COLO668 (cell line): Measurements from ENCODE around the gene ITPR2.
"Not testable (repeated sequence)": the region's sequence is repeated elsewhere in the genome, so short reads cannot be mapped to it uniquely, and the experiment has no call there.

Experiments used
- DNase-seq: peaks from one replicate; lab custom pipeline; 2025; ENCODE audit not compliant: unreplicated experiment; lab: John Stamatoyannopoulos, UW

Gene ITPR2

DNA sequence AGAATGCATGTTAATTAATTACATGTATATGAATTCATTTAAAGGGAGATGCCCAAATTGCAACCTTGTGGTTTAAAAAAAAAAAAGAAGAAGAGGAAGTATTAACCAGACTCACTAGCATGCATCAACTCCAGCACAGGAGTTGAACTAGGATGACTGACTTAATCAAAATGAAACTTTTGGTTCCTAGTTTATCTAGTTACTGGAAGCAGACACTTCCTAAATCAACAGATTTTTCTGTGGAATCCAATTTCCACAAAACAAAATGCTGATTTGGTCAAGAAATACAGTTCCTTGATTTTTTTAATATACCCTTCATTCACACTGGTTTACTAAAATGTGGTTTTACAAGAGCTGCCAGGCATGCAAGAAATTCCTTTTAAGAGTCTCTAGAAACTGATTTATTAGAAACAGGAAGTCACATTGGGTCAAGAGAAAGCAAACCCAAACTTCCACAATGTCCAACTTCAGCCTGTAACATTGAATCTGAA is 41.6 kb downstream of the ITPR2 start:
- DNase-seq = no peak

DNA sequence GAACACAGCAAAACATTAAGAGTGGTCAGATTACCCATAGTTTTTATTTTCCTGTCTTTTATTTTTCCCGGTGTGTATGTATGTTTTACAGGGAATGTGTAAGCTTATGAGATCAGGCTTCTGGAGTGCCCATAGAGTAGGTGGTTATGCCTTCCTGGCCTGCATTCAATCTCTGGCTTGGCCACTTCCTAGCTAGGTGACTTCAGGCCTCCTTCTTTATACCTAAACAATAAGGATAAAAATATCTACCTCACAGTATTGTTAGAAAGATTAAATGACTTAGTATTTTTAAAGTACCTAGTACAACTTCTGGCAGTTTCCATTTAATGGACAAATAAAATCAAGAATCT is 42.4 kb downstream of the ITPR2 start:
- DNase-seq = no peak

DNA sequence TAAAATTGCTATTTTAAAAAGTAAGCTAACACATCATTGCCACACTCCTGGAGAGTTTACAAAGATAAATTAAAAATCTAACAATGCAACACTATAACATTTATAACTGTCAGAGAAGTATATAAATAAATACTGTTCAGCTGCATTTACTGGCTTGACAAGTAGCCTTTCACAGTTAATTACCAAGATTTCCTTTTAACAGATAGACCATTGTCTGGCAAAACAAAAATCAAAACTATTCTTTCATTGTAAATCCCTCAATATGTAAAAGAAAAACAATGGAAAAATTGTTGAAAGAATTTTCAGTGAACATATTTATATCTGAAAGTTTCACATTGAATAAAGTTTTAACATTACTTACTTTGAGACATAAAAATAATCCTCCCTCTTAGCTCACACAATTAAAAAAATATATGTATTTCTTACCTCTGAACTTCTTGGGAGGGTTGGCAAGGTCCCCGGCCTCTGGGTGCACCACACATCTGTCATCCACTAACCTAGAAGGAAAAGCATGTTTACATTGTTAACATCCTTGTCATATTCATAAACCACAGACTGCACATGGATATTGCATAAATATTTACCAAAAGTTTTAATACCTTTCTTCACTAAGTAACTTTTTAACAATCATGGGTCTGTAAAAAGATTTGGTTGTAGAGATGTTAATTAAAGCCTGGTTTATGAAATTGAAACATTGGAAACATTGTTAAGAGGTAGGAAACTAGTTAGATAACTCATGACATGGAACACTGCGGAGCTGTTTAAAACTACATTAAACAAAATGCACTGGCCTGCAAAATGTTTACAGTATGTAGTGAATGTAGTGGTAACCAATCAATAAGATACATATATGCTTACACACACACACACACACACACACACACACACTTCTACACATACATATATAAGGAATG is 43.0 kb downstream of the ITPR2 start:
- DNase-seq = no peak

DNA sequence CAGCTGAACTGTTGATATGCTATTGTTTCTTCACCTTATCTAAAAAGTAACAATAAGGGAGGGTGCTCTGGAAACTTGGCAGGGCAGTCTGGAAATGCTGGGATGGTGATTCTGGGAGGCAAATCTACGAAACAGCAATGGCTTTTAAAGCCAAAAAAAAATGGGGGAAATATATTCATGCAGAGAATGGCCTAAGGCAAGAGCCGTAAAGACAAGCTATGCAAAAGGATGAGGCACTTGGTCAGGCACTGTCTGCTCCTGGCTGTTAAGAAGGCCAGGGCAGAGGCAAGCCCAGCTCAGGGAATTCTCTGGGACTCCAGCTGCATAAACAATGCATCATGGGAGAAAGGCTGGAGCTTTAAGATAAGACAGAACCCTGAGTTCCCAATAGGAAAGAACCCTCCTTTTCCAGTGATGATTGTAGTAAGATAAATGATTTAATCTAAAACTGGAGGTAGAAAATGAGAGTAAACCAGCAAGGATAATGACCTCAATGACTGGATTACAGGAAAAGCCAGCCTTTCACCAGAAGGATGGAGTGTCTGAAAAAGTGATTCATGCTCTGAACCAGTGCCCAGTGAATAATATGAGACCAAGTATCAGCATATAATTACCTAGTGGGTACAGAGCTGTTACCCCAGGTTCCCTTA is 46.0 kb downstream of the ITPR2 start:
- DNase-seq = no peak

DNA sequence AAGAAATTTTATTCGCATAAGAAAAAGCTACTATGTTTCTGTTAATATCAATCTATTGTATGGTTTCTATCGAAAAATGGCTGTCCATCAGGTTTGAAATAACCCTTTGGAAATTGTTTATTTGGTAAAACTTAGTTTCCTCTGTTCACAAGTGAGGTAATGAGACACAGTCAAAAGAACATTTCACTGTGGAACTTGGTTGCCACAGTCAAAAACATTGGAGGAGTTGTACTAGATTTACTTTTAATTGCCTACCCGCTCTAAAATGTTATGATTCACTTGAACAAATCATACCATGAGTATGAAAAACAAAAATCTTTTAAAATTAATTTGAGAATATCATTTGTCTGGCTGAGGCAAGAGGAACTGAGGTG is 46.5 kb downstream of the ITPR2 start:
- DNase-seq = no peak

DNA sequence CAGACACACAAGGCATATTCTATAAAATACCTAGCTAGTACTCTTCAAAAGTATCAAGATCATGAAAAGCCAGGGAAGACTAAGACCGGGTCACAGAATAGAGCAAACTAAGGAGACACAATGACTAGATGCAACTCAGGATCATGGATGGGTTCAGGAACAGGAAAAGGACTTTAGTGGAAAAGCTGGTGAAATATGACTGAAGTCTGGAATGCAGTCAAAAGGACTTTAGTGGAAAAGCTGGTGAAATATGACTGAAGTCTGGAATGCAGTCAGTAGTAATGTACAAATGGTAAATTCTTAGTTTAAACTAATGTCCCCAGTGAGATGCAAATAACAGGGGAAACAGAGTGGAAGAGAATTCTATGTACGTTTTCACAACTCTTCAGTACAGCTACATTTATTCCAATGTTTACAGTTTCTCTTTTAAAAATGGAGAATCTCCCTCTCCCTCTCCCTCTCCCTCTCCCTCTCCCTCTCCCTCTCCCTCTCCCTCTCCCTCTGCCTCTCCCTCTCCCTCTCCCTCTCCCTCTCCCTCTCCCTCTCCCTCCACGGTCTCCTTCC is 49.1 kb downstream of the ITPR2 start:
- DNase-seq = not testable (repeated sequence)

DNA sequence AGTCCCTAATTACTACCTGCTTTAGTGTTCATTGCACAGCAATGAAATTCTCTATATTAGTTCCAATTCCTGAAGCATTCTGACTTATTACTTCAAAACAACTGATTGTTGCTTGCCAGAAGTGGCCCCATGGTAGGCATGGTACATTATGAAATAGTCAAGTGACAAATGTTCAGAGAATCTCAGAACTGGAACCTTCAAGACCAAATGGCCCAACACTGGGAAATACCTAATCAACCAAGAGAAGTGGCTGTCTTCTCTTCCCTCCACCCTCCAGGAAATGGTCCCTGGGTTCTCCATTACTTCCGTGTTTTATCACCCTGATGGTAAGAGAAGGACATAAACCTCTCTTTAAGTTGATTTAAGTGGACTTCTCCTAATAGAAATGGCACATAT is 49.9 kb downstream of the ITPR2 start:
- no peak for DNase-seq

DNA sequence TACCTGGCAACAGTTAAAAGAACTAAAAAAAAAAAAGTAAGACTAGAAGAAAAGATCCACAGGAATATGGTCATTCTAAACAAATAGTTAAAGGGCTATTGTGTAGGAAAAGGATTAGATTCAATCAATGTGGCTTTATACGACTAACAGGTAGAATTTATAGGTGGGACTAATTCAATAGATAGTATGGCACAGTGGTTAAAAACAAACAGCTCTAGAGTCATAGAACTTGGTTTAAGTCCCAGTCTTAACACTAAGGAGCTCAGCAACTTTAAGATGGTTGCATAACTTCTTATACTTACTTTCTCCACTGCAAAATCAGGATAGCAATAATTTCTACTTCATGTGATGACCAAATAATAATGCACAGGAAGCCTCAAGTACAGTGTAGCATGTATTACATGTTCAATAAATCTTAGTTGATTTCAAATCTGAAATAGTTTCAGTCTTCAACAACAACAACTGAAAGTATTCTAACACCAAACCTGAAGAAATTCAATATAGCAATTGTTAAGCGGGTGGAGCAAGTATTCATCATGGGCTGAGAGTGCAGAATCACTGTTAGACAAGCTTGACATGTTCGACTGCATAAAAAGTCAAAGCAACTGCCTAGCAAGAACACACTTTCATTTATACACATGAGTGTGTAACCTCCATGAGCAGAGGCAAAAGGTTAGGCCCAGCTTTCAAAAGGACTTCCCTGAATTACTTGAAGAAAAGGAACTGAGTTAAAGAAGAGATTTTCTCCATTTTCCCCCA is 50.4 kb downstream of the ITPR2 start:
- DNase-seq = no peak

DNA sequence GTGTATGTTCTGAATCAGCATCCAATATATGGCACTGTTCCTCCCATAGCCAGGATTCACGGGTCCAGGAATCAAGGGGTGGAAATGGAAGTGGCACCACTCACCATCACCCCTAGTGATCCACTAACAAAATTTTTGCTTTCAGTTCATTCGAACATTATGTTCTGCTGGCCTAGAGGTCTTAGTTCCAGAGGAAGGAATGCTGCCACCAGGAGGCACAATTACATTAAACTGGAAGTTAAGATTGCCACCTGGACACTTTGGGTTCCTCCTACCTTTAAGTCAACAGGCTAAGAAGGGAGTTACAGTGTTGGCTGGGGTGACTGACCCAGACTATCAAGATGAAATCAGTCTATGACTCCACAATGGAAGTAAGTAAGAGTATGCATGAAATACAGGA is 52.3 kb downstream of the ITPR2 start:
- not testable (repeated sequence) for DNase-seq

DNA sequence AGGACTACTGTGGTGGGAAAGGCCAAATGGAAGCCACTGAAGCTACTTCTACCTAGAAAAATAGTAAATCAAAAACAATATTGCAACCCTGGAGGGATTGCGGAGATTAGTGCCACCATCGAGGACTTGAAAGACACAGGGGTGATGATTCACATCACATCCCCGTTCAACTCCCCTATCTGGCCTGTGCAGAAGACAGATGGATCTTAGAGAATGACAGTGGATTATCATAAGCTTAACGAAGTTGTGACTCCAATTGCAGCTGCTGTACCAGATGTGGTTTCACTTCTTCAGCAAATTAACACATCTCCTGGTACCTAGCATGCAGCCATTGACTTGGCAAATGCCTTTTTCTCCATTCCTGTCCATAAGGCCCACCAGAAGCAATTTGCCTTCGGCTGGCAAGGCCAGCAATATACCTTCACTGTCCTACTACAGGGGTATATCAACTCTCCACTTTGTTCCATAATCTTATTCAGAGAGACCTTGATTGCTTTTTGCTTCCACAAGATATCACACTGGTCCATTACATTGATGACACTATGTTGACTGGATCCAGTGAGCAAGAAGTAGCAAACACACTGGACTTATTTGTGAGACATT is 54.7 kb downstream of the ITPR2 start:
- not testable (repeated sequence) for DNase-seq

DNA sequence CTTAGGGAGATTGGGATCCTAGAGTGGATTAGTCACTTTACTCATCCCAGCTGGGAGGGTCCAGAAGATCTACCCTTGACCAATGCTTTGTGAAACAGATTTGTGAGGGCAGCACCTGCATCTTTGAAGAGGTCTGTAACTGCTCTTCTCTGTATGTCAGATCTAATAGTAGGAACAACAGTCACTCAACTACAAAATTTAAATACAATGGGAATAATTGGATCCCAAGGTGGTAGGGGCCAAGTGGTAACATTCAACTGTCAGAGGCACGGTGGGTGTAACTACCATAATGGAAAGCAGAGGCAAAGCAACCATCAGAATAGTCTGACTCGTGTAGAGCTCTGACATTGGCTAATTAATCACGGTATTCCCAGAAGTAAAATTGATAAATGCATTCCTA is 55.8 kb downstream of the ITPR2 start:
- DNase-seq = no peak

DNA sequence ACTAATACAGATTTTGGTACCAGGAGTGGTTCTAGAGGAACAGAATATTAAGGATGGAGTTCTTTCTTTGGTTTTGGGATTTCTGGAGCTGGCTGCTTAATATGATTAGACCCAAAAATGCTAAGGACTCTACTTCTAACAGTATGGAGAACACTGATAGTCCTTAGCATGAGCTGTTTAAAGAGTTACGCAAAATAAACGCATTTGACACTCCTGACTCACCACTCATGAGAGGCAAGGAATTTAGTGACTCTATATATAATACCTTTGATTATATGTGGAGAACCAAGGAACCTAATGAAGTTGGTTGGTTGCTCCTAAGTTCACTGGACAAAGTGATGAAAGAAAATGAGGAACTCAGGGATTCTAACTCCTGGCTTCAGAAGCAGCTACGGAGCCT is 57.0 kb downstream of the ITPR2 start:
- DNase-seq = not testable (repeated sequence)

DNA sequence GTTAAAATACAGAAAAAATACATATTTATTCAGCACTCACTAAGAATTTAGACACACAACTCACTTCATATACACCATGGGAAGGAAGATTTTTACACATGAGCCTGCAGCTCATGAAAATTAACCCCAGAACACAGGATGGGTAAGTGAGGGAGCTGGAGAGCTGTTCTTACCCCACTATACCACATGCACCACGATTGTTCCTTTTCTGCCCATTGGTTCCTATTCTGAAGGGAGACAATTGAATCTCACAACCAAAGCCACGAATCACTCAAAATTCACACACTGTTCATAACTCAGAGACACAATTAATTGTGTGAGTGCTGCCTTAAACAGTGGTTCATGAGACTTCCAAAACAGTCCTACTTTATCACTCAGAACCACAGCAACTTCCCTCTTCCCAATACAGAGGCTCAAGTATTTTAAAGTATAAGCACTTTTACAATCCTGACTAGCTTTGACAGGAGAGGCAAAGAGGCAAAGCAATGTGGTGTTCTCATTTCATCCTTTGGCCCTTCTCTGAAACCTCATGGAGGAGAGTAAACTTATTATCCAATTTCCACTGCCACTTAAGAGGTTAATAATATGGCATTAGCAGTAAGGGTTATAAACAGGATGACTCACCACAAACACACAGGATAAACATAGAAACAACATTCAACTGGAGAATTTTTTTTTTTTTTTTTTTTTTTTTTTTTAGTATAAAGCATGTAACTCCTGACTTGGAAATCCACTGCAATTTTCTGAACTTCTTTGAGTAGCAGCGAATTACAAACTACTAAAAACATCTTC is 59.5 kb downstream of the ITPR2 start:
- DNase-seq = no peak

DNA sequence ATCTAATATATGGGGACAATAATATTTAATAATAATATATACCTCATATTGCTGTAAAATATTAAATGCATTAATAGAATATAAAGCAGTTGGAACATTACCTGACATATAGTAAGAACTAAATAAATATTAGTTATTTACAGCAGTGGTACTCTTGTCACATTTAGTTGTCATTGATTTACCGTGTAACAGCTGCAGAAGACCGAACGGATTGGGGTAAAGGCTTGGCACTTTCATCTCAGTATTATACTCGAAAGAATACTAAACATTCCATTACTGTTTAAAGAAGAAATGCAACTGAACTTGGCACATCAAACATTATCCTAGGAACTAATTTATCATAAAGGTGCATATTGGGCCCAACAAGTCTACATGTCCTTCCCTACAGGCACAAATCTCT is 61.1 kb downstream of the ITPR2 start:
- no peak for DNase-seq

DNA sequence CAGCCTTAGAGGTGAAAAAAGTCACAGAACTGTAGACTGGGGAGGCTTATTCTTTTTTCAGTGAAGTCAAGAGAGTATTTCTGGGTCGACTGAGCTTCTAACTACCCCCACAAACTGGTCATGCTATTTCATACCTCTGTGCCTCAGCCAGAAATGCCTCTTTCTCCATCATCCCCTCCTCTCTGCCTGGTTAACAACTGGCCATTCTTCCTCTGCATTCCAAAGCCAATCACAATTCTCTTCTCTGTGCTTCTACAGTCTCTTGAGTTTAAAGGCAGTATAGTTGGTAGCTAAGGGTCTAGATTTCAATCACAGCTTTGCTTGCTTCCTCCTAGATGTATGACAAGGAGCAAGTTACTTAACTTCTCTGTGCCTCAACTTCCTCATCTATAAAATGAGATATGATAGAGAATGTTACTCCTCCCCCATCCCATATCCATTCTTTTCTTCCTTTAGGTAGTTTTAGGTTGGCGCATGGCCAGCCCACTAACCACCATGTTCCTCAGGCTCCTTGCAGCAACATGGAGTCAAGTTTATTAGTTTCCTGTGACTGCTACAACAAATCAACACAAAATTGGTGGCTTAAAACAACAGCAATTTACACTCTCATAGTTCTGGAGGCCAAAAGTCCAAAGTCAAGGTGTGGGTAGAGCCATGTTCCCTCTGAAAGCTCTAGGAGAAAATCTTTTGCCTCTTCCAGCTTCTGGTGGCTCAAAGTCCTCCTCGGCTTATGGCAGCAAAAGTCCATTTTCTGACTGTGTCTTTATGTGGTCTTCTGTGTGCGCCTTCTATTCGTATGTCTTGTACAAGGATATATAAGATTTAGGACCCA is 62.5 kb downstream of the ITPR2 start:
- DNase-seq = no peak

DNA sequence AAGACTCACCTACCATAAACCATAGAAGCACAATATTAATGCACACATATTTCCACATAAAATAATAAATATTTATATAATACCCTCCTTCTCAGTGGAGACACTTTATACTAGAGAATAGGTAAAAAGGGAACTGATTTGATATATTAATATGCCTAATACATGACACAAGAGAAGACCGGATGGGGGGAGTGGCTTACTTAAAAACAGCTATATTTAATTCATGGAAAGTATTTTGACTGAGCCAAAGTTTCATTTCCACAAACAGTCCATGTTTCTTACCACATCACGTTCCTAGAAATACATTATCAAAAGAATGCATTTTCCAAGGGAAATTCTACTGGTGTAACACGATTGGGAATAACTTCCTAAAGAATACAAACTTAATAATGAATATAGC is 63.4 kb downstream of the ITPR2 start:
- no peak for DNase-seq

DNA sequence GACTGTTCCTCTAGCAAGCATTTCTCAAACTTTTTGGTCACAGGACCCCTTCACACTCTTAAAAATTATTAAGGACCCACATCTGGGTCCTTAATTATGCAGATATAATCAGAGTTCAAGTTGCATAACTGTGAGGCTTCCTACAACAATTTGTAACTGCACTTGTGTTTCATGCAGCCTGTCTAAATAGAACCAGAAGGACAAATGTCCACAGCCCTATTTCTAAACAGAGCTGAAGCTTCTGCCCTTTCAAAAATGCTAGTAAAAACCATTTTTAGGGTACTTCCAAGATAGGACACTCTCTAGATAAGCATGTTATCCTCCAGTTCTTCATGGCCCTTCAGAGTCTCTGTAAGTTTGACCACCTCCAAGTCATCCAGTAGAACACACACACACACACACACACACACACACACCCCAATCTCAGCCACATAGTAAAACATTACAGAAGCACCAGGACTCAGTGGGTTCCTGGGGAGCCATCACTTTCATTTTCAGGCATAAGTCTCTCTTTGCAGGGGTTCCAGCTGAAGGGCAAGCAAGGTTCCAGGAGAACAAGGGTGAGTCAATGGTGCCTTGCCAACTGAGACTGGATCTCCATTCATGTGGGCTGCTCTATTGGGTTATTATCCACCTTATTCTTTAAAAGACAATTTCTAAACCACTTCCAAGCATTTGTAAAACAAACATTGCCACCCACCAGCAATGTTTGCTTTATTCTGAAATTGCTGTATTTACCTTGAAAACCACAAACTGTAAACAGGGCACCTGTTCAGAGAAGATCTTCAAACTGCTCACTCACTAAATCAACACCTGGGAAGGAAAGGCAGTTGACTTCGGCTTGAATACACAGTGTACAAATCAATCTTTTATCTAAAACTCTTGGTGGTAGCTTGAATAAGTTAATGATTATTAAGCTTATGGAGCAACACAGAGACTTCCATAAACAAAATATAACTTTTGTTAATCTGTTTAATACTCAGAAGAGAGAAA is 64.1 kb downstream of the ITPR2 start:
- DNase-seq = peak; percentile 16

DNA sequence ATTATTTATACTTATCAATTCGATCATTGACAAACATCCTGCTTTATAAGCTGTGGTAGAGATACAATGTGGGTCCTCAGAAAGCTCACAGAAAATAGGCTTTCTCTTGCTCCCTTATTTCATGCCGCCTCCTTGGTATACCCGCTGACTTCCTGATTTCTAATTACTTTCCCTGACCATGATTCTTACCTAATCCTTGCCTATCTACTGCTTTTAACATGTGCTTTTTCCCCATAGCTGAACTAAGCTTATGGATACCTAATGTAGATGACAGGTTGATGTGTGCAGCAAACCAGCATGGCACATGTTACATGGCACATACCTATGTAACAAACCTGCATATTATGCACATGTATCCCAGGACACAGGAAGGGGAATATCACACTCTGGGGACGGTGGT is 65.1 kb downstream of the ITPR2 start:
- no peak for DNase-seq
